Stimulated activated CD4-positive, alpha-beta T cell treated with anti-CD3 and anti-CD28 coated beads, Interleukin-2, amount 100 ng/mL, for 24 hours (primary cell): ENCODE results near the gene RALB.
"Not testable (repeated sequence)": the region's sequence is repeated elsewhere in the genome, so short reads cannot be mapped to it uniquely, and the experiment has no call there.

ENCODE experiments used
- DNase-seq, 2 donors: peaks; one replicate each; pipeline ENCODE4 v3.0.0-alpha.2; 2020

The RALB gene

GRCh38 chr2:120319123-120319522 is 66.5 kb downstream of the RALB start:
- no peak for DNase-seq

- no peak for DNase-seq
Measured at GRCh38 chr2:120319686-120320317, 67.2 kb downstream of the RALB start.

- DNase-seq: no peak
Measured at GRCh38 chr2:120320318-120320851, 67.7 kb downstream of the RALB start.

GRCh38 chr2:120320887-120321556 is 68.4 kb downstream of the RALB start:
- DNase-seq: not testable (repeated sequence)

GRCh38 chr2:120321721-120322284 is 69.2 kb downstream of the RALB start:
- DNase-seq: no peak

GRCh38 chr2:120322329-120322728 is 69.7 kb downstream of the RALB start:
- DNase-seq: no peak

GRCh38 chr2:120323214-120323613 is 70.6 kb downstream of the RALB start:
- no peak for DNase-seq

- DNase-seq: no peak
Measured at GRCh38 chr2:120323807-120324399, 71.3 kb downstream of the RALB start.

- DNase-seq: no peak
Measured at GRCh38 chr2:120324933-120325332, 72.3 kb downstream of the RALB start.

GRCh38 chr2:120326066-120326465 is 73.4 kb downstream of the RALB start:
- no peak for DNase-seq

- no peak for DNase-seq
Measured at GRCh38 chr2:120330946-120331822, 78.5 kb downstream of the RALB start.

- DNase-seq: no peak
Measured at GRCh38 chr2:120331903-120332302, 79.3 kb downstream of the RALB start.

- no peak for DNase-seq
Measured at GRCh38 chr2:120332384-120332783, 79.7 kb downstream of the RALB start.

- DNase-seq: no peak
Measured at GRCh38 chr2:120334068-120334467, 81.4 kb downstream of the RALB start.

GRCh38 chr2:120336749-120337148 is 84.1 kb downstream of the RALB start:
- no peak for DNase-seq

GRCh38 chr2:120338015-120338414 is 85.4 kb downstream of the RALB start:
- DNase-seq: no peak

GRCh38 chr2:120341977-120342376 is 89.3 kb downstream of the RALB start:
- DNase-seq: no peak

- no peak for DNase-seq
Measured at GRCh38 chr2:120342446-120342845, 89.8 kb downstream of the RALB start.

GRCh38 chr2:120343100-120343432 is 90.4 kb downstream of the RALB start:
- no peak for DNase-seq

- peak; percentile 62 to 76 for DNase-seq
Measured at GRCh38 chr2:120343433-120344105, 90.9 kb downstream of the RALB start.
